KMS-11 (cell line): Measurements from ENCODE around the gene PSMF1.

Experiments
- H2AFZ ChIP-seq: fragments of 200-600 bp; sonication (generic); 2 replicates; pipeline ENCODE4 v1.6.1; 2016; ENCODE audit warnings: antibody characterized with exemption, mixed run types, low read depth
- H3K27ac ChIP-seq: fragments of 200-600 bp; sonication (generic); 2 replicates; pipeline ENCODE4 v1.6.1; 2016; ENCODE audit warnings: mild to moderate bottlenecking, mixed run types
- H3K27me3 ChIP-seq: fragments of 200-600 bp; sonication (generic); 2 replicates; pipeline ENCODE4 v1.6.1; 2017; ENCODE audit warnings: mild to moderate bottlenecking, low read depth, mixed run types, moderate library complexity; ENCODE audit not compliant: insufficient read depth
- H3K36me3 ChIP-seq: fragments of 200-600 bp; sonication (generic); 2 replicates; pipeline ENCODE4 v1.6.1; 2017; ENCODE audit warnings: mild to moderate bottlenecking, mixed run types; ENCODE audit not compliant: insufficient read depth
- H3K4me1 ChIP-seq: fragments of 200-600 bp; sonication (generic); 2 replicates; pipeline ENCODE4 v1.6.1; 2016; ENCODE audit warnings: mild to moderate bottlenecking, low read depth, mixed run types; ENCODE audit not compliant: poor library complexity, severe bottlenecking
- H3K4me2 ChIP-seq: fragments of 200-600 bp; sonication (generic); 2 replicates; pipeline ENCODE4 v1.7.0; 2016; ENCODE audit warnings: mild to moderate bottlenecking, mixed run types
- H3K4me3 ChIP-seq: fragments of 200-600 bp; sonication (generic); IDR thresholded peaks from 2 replicates; pipeline ENCODE4 v1.6.1; 2017; ENCODE audit warnings: low read depth, low read length, mixed read lengths; ENCODE audit not compliant: insufficient read depth
- H3K79me2 ChIP-seq: fragments of 200-600 bp; sonication (generic); 2 replicates; pipeline ENCODE4 v1.6.1; 2016; ENCODE audit warnings: low read depth, mixed run types; ENCODE audit not compliant: insufficient read depth
- H3K9ac ChIP-seq: fragments of 200-600 bp; sonication (generic); 2 replicates; pipeline ENCODE4 v1.6.1; 2016; ENCODE audit warnings: mild to moderate bottlenecking, mixed run types
- H4K20me1 ChIP-seq: fragments of 200-600 bp; sonication (generic); 2 replicates; pipeline ENCODE4 v1.6.1; 2016; ENCODE audit warnings: mild to moderate bottlenecking, mixed run types; ENCODE audit not compliant: insufficient read depth
- TF ChIP-seq, protein P1 (sequence below): fragments of 200-600 bp; sonication (generic); conservative IDR thresholded peaks from 2 replicates; pipeline ENCODE4 v1.6.1; 2017; ENCODE audit warnings: low read depth, mild to moderate bottlenecking, antibody characterized with exemption, low read length, moderate library complexity, mixed read lengths

The PSMF1 gene

DNA sequence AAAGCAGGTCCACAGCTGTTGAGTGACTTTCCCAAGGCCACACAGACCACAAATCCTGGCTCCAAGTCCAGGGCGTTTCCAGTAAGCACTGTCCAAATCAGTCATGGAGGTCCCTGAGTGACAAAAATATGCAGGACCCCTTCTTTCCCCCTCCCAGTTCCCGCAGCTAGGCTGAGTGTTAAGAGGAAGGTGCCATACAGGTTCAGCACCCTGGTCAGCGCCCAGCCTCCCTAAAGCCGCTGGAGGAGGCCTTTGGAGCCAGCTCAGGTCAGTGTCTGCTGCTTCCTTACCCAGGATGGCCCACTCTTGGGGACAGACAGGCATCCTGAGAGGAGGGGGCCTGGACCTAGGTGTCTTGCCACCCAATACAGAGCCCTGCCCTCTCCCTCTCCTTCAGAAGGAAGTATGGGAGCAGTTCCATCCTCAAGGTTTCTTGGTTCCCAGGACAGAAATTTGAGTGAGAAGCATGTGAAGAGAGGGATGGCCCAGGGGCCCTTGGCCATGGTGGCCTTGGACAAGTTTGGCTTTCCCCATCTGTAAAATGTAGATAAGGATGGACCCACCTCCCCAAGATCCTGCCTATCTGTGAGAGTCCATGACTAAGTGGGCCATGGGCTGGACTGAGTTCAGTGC, 53.2 kb downstream of the PSMF1 start:
- Histone ChIP-seq H3K4me1 (no peaks in the 10 kb centered on the region), H3K27me3 (no peaks in the 10 kb centered on the region), H3K36me3 (no peaks in the 10 kb centered on the region), H4K20me1 (no peaks in the 10 kb centered on the region), H3K9ac (no peak overlapping the region), H2AFZ (no peak overlapping the region), H3K79me2 (no peaks in the 10 kb centered on the region), H3K27ac (no peak overlapping the region), H3K4me3 (no peak overlapping the region), H3K4me2 (no peak overlapping the region)
- TF ChIP-seq, protein P1, sequence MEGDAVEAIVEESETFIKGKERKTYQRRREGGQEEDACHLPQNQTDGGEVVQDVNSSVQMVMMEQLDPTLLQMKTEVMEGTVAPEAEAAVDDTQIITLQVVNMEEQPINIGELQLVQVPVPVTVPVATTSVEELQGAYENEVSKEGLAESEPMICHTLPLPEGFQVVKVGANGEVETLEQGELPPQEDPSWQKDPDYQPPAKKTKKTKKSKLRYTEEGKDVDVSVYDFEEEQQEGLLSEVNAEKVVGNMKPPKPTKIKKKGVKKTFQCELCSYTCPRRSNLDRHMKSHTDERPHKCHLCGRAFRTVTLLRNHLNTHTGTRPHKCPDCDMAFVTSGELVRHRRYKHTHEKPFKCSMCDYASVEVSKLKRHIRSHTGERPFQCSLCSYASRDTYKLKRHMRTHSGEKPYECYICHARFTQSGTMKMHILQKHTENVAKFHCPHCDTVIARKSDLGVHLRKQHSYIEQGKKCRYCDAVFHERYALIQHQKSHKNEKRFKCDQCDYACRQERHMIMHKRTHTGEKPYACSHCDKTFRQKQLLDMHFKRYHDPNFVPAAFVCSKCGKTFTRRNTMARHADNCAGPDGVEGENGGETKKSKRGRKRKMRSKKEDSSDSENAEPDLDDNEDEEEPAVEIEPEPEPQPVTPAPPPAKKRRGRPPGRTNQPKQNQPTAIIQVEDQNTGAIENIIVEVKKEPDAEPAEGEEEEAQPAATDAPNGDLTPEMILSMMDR = no peak

DNA sequence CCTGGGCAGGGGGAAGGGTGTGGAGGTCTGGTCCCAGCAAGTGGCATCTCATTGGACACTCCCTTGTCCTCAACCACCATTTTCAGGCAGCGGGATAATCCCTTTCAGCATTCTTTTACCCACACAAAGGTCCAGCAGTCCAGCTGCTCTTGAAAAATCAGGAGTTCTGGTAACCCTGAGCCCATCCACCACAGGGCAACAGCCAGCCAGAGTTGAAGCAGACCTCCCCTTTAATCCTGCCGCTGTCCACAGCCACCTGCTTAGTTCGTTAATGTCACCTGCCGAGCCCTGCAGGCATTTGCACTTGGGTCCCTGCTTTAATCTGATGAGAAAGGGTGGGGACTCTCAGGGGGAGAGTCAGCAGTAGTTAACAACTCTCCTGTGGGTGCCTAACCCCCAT, 55.3 kb downstream of the PSMF1 start:
- TF ChIP-seq, protein P1 = no peak
- no peaks in the 10 kb centered on the region for H3K36me3 ChIP-seq
- no peak overlapping the region for H3K27ac ChIP-seq
- H3K4me3 ChIP-seq = no peak overlapping the region
- H3K4me1 ChIP-seq = no peaks in the 10 kb centered on the region
- H2AFZ ChIP-seq = no peak overlapping the region
- H3K4me2 ChIP-seq = no peak overlapping the region
- H3K27me3 ChIP-seq = no peaks in the 10 kb centered on the region
- no peaks in the 10 kb centered on the region for H3K79me2 ChIP-seq
- H3K9ac ChIP-seq = no peak overlapping the region
- no peaks in the 10 kb centered on the region for H4K20me1 ChIP-seq

- TF ChIP-seq, protein P1 = no peak
- Histone ChIP-seq H3K27me3 (no peaks in the 10 kb centered on the region), H3K36me3 (no peaks in the 10 kb centered on the region), H3K27ac (no peak overlapping the region), H2AFZ (no peak overlapping the region), H3K79me2 (no peaks in the 10 kb centered on the region), H4K20me1 (no peaks in the 10 kb centered on the region), H3K4me1 (no peaks in the 10 kb centered on the region), H3K4me3 (no peak overlapping the region), H3K4me2 (no peak overlapping the region), H3K9ac (no peak overlapping the region)
Observed at GRCh38 chr20:1174787-1175186, 56.4 kb downstream of the PSMF1 start.

- Histone ChIP-seq H3K9ac (no peak overlapping the region), H3K27me3 (no peaks in the 10 kb centered on the region), H3K79me2 (no peaks in the 10 kb centered on the region), H3K4me3 (no peak overlapping the region), H3K27ac (no peak overlapping the region), H2AFZ (no peak overlapping the region), H3K4me2 (no peak overlapping the region), H3K4me1 (no peaks in the 10 kb centered on the region), H4K20me1 (no peaks in the 10 kb centered on the region), H3K36me3 (no peaks in the 10 kb centered on the region)
- TF ChIP-seq, protein P1 = no peak
Observed at GRCh38 chr20:1177680-1178079, 59.3 kb downstream of the PSMF1 start.
